Glomerular endothelial cell (primary cell): ENCODE measurements around the gene SYNPO. TPM values are rescaled to one million over a fixed set of nuclear protein-coding genes. Genes with fewer than 3 reads are reported as not detected.

Source experiments
- DNase-seq: peaks from one replicate; pipeline ENCODE4 v3.0.0-alpha.2; 2011; ENCODE audit warnings: low read depth, low spot score; ENCODE audit errors: extremely low read depth
- total RNA-seq: library from RNA; depleted of rRNA; stranded (reverse); fragments of >200 nt; gene quantifications from 2 replicates; pipeline ENCODE4 v1.2.3, GENCODE V29; 2015

The SYNPO gene
- 56.7 and 123 TPM in 2 replicates for total RNA-seq

- DNase-seq: no peak
Observed at GRCh38 chr5:150640311-150641005, at the start of gene SYNPO. SYNPO (plus strand) TSS chr5:150640660; CDS start chr5:150648276, 7,616 bp downstream.

- no peak for DNase-seq
Observed at GRCh38 chr5:150590979-150591695, 49.3 kb upstream of the SYNPO start.

- DNase-seq: no peak
Observed at GRCh38 chr5:150593593-150593992, 46.9 kb upstream of the SYNPO start.

- no peak for DNase-seq
Observed at GRCh38 chr5:150593996-150594395, 46.5 kb upstream of the SYNPO start.

GRCh38 chr5:150595466-150596031 is 44.9 kb upstream of the SYNPO start:
- DNase-seq: no peak

GRCh38 chr5:150596313-150596712 is 44.1 kb upstream of the SYNPO start:
- no peak for DNase-seq

GRCh38 chr5:150596826-150597225 is 43.6 kb upstream of the SYNPO start:
- no peak for DNase-seq

GRCh38 chr5:150598006-150598405 is 42.5 kb upstream of the SYNPO start:
- DNase-seq: no peak

- no peak for DNase-seq
Observed at GRCh38 chr5:150598821-150599273, 41.6 kb upstream of the SYNPO start.

- no peak for DNase-seq
Observed at GRCh38 chr5:150599281-150599680, 41.2 kb upstream of the SYNPO start.

- no peak for DNase-seq
Observed at GRCh38 chr5:150599917-150600511, 40.4 kb upstream of the SYNPO start.

GRCh38 chr5:150600616-150601490 is 39.6 kb upstream of the SYNPO start:
- no peak for DNase-seq

- DNase-seq: no peak
Observed at GRCh38 chr5:150601491-150602345, 38.7 kb upstream of the SYNPO start.

GRCh38 chr5:150603052-150603451 is 37.4 kb upstream of the SYNPO start:
- no peak for DNase-seq

GRCh38 chr5:150603491-150603890 is 37.0 kb upstream of the SYNPO start:
- no peak for DNase-seq

GRCh38 chr5:150604010-150604409 is 36.5 kb upstream of the SYNPO start:
- DNase-seq: no peak

- no peak for DNase-seq
Observed at GRCh38 chr5:150604894-150605440, 35.5 kb upstream of the SYNPO start.

GRCh38 chr5:150605546-150605945 is 34.9 kb upstream of the SYNPO start:
- DNase-seq: no peak

GRCh38 chr5:150606476-150606875 is 34.0 kb upstream of the SYNPO start:
- no peak for DNase-seq
